ENCODE results near the gene VWA8.

VWA8 gene

DNA sequence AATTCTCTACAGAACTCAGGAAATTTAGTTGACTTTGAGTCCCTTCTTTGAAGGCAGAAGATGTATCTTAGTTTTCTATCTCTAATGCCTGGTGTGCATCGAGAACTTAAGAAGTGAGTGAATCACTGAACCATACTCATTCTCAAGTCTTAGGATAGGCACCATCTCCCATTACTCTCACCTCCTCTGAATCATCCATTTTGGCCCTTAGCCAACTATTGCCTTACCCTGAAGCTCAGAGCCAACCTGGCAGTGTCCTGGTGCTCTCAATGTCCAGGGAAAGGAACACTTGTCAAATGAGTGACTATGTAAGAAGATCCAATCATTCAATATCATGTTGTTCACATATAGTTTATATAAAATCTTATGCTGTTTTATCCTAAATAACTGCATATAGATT, 357.0 kb downstream of the VWA8 start:
- Histone ChIP-seq H3K36me3 (ENCODE audit: control insufficient read depth, insufficient read depth, low read length) (peaks cover 5% of the 10 kb centered on the region; the same call in 1 of the 2 replicates), H3K27ac (ENCODE audit: low read depth, low read length) (no peak overlapping the region), H3K4me3 (ENCODE audit: low read depth, low read length) (no peak overlapping the region), H3K9ac (ENCODE audit: low read depth, low read length) (no peak overlapping the region), H3K9me3 (ENCODE audit: control insufficient read depth, insufficient read depth, low read length) (no peaks in the 10 kb centered on the region), H3K27me3 (ENCODE audit: control insufficient read depth, insufficient read depth, low read length) (no peaks in the 10 kb centered on the region), H3K4me1 (ENCODE audit: control insufficient read depth, insufficient read depth, low read length) (no peaks in the 10 kb centered on the region)

DNA sequence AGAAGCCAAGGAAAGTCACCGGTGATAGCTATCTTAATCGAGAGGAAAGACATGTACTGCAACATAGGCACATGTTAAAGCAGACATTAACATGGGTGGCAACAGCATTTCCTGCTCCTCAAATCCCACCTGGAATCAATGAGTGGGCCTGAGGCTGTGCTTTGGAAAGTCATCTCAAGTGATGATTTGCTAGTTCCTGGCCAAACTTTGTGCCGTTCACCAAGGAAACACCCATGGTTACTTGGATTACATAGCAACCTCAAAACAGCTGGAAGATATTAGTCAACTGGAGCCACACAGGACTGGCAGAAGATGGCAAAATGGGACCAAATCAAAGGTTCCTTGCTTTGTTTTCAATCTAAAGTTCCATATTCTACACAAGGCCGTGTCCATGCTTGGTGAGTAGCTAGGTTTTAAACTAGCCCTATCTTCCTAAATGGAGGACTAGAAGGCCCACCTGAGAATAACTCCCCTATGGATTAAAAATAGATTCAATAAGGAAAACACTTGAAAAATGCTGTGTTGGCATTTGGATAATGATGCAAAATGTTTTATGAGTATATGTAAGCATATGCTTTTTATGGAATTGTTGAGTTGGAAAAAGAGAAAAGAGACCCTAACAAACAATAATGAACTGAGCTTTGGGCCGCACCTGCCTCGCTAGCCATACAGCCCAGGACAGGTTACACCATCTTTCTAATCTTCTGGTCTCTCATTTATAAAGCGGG, 359.0 kb downstream of the VWA8 start:
- Histone ChIP-seq H3K27me3 (ENCODE audit: control insufficient read depth, insufficient read depth, low read length) (no peaks in the 10 kb centered on the region), H3K4me1 (ENCODE audit: control insufficient read depth, insufficient read depth, low read length) (no peaks in the 10 kb centered on the region), H3K4me3 (ENCODE audit: low read depth, low read length) (no peak overlapping the region), H3K9me3 (ENCODE audit: control insufficient read depth, insufficient read depth, low read length) (no peaks in the 10 kb centered on the region), H3K36me3 (ENCODE audit: control insufficient read depth, insufficient read depth, low read length) (no peaks in the 10 kb centered on the region), H3K27ac (ENCODE audit: low read depth, low read length) (no peak overlapping the region), H3K9ac (ENCODE audit: low read depth, low read length) (no peak overlapping the region)

DNA sequence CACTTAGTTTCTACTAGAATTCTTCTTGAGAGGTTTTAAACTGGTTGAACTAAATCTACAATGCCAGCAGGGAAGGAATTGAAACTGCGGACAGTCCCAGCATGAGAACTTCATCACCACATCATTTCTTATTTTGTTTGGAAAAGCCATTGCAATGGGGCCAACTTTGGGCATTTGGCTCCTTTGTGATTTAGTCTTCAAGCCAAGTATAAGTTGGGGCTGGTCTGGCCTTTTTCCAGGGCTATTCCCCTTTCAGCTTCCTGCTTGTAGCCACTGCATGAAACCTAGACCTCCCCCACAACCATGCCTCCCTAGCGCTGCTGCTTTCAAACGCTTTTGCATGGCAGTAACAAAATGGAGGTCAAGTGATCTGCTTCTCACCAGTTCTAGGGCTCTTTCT, 361.3 kb downstream of the VWA8 start:
- no peaks in the 10 kb centered on the region for H3K4me1 ChIP-seq (ENCODE audit: control insufficient read depth, insufficient read depth, low read length)
- no peak overlapping the region for H3K27ac ChIP-seq (ENCODE audit: low read depth, low read length)

DNA sequence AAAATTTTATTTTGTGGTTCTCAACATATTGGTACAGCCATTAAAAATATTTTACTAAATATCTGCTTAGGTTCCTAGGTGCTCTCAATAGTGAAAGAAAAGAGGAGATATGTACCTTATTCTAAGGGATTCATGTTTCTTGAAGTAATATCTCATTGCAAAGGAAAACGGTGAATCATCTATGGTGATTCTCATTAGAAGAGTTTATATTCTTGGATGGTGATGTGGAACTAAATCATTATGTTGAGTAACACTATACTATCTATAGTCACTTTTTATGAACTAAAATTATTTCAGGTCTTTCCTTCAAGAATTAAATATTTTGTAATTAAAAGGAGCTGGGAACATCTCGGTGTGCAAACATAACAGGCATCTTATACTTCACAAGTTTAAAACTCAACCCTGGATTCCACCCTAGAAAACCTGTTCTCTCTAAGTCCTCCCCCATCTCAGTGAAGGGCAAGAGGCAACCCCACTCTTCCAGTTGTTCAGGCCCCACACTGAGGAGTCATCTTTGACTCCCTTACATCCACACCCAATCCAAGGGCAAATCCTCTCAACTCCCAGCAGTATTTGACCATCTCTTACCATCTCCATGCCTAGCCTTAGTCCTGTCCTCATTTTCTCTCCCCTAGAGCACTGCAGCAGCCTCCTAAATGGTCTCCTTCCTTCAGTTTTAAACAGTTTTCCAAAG, 363.4 kb downstream of the VWA8 start:
- no peaks in the 10 kb centered on the region for H3K36me3 ChIP-seq (ENCODE audit: control insufficient read depth, insufficient read depth, low read length)
- H3K27me3 ChIP-seq (ENCODE audit: control insufficient read depth, insufficient read depth, low read length): no peaks in the 10 kb centered on the region
- no peak overlapping the region for H3K9ac ChIP-seq (ENCODE audit: low read depth, low read length)
- H3K4me3 ChIP-seq (ENCODE audit: low read depth, low read length): no peak overlapping the region
- no peak overlapping the region for H3K27ac ChIP-seq (ENCODE audit: low read depth, low read length)
- no peaks in the 10 kb centered on the region for H3K9me3 ChIP-seq (ENCODE audit: control insufficient read depth, insufficient read depth, low read length)
- no peaks in the 10 kb centered on the region for H3K4me1 ChIP-seq (ENCODE audit: control insufficient read depth, insufficient read depth, low read length)

More for the DNA sequence above, 361.3 kb downstream of the VWA8 start:
- no peaks in the 10 kb centered on the region for H3K9me3 ChIP-seq (ENCODE audit: control insufficient read depth, insufficient read depth, low read length)
- no peak overlapping the region for H3K4me3 ChIP-seq (ENCODE audit: low read depth, low read length)
- H3K36me3 ChIP-seq (ENCODE audit: control insufficient read depth, insufficient read depth, low read length): no peaks in the 10 kb centered on the region
- H3K27me3 ChIP-seq (ENCODE audit: control insufficient read depth, insufficient read depth, low read length): no peaks in the 10 kb centered on the region
- H3K9ac ChIP-seq (ENCODE audit: low read depth, low read length): no peak overlapping the region

DNA sequence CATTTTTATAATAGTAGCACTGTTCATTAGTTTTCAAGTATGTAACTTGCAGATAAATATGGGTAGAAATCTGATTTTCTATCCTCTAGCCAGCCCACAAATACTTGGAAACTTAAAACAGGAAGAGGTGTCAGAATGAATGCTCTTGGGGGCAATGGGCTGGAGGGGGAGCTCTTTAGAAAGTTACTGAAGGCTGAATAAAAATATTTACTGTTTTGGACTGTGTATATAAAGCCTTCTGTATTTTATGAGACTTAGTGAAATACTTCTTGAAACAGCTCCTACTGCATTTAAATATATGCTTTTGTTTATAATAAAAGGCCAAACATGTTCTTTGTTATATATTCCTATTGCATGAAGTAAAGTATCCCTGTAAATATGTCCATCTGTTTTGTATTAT, 364.7 kb downstream of the VWA8 start:
- Histone ChIP-seq H3K36me3 (ENCODE audit: control insufficient read depth, insufficient read depth, low read length) (no peaks in the 10 kb centered on the region), H3K27me3 (ENCODE audit: control insufficient read depth, insufficient read depth, low read length) (no peaks in the 10 kb centered on the region)

DNA sequence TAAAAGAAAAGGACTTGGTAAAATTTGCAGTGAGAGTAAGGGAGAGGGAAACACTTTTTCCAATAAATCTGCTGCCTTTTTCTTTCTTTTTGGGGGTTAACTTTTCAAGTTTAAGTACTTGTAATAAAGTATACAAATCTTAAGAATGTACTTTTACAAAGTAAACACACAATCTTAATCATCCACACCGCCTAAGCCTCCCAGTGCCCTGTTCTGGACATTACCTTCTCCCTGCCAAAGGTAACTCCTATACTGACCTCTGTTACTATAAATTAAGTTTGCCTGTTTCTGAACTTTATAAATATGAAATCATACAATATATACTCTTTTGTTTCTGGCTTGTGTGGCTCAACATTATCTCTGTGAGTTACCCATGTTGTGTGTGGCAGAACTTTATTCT, 365.6 kb downstream of the VWA8 start:
- H3K4me3 ChIP-seq (ENCODE audit: low read depth, low read length): no peak overlapping the region
- H3K27me3 ChIP-seq (ENCODE audit: control insufficient read depth, insufficient read depth, low read length): no peaks in the 10 kb centered on the region
- H3K9me3 ChIP-seq (ENCODE audit: control insufficient read depth, insufficient read depth, low read length): no peaks in the 10 kb centered on the region
- H3K36me3 ChIP-seq (ENCODE audit: control insufficient read depth, insufficient read depth, low read length): no peaks in the 10 kb centered on the region
- H3K4me1 ChIP-seq (ENCODE audit: control insufficient read depth, insufficient read depth, low read length): peaks cover 5% of the 10 kb centered on the region; the same call in 1 of the 2 replicates
- no peak overlapping the region for H3K9ac ChIP-seq (ENCODE audit: low read depth, low read length)
- no peak overlapping the region for H3K27ac ChIP-seq (ENCODE audit: low read depth, low read length)

More for the DNA sequence above, 364.7 kb downstream of the VWA8 start:
- H3K4me1 ChIP-seq (ENCODE audit: control insufficient read depth, insufficient read depth, low read length): no peaks in the 10 kb centered on the region
- no peak overlapping the region for H3K27ac ChIP-seq (ENCODE audit: low read depth, low read length)
- H3K4me3 ChIP-seq (ENCODE audit: low read depth, low read length): no peak overlapping the region
- no peak overlapping the region for H3K9ac ChIP-seq (ENCODE audit: low read depth, low read length)
- H3K9me3 ChIP-seq (ENCODE audit: control insufficient read depth, insufficient read depth, low read length): no peaks in the 10 kb centered on the region

DNA sequence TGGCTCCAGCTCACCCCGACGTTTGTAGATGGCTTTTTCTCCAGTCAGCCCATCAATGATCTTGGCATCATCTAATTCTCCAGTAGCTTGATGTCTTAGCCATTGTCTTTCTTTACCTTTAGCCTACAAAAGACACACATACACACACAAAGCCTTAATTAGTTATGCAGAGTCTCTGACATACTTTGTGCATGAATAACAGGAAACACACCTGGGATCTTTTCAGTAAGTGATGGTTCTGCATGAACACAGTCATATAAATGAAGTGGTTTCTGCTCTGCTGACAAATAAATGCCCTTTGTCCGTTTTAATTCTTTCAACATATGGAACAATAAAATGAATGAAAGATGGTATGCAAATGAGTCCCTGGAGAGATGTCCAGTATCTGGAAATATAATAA, 370.3 kb downstream of the VWA8 start:
- H3K9ac ChIP-seq (ENCODE audit: low read depth, low read length): no peak overlapping the region
- H3K27me3 ChIP-seq (ENCODE audit: control insufficient read depth, insufficient read depth, low read length): no peaks in the 10 kb centered on the region
- H3K4me3 ChIP-seq (ENCODE audit: low read depth, low read length): no peak overlapping the region; the same call in 1 of the 2 replicates
- H3K4me1 ChIP-seq (ENCODE audit: control insufficient read depth, insufficient read depth, low read length): peaks cover 13% of the 10 kb centered on the region; the same call in 1 of the 2 replicates
- H3K27ac ChIP-seq (ENCODE audit: low read depth, low read length): peak overlapping the region; percentile 22
- no peaks in the 10 kb centered on the region for H3K9me3 ChIP-seq (ENCODE audit: control insufficient read depth, insufficient read depth, low read length)
- peaks cover 13% of the 10 kb centered on the region for H3K36me3 ChIP-seq (ENCODE audit: control insufficient read depth, insufficient read depth, low read length)

DNA sequence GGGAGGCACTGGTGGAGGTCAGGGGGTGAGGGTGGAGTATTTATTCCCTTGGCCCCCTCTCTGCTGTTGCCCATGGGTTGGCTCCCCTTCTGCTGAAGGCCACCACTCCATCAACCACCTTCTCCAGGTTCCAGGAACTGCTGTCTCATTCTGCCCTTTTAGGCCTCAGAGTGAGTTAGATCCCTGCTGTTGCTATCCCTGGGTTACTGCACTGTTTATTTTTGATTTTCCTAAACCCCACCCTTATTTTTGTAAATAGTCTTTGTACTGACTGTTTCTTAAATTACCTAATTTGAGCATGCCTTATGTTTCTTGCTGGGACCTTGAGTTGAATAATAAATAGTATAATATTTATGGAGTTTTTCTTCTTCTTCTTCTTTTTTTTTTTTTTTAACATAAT, 370.8 kb downstream of the VWA8 start:
- Histone ChIP-seq H3K4me3 (ENCODE audit: low read depth, low read length) (no peak overlapping the region), H3K9ac (ENCODE audit: low read depth, low read length) (no peak overlapping the region), H3K36me3 (ENCODE audit: control insufficient read depth, insufficient read depth, low read length) (peaks cover 13% of the 10 kb centered on the region), H3K27me3 (ENCODE audit: control insufficient read depth, insufficient read depth, low read length) (no peaks in the 10 kb centered on the region), H3K27ac (ENCODE audit: low read depth, low read length) (no peak overlapping the region), H3K9me3 (ENCODE audit: control insufficient read depth, insufficient read depth, low read length) (no peaks in the 10 kb centered on the region), H3K4me1 (ENCODE audit: control insufficient read depth, insufficient read depth, low read length) (peaks cover 13% of the 10 kb centered on the region; the same call in 1 of the 2 replicates)

DNA sequence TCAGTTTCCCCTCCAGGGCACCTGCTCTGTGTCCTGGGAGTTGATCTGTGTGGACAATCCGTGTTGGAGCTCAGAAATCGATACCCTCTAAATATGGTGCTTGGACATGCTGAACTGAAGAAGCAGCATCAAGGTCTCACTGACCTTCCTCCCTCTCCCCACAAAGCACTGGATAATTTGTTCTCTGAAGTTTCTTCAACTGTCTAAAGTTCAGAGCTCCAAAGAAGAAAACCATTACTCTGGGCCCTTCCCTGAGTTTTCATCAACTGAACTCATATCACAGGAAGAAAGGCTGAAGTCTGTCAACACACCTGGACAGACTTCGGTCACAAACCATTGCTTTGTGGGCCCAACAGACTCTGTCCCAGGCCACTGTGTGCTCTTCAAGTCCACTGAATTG, 371.5 kb downstream of the VWA8 start:
- H3K9ac ChIP-seq (ENCODE audit: low read depth, low read length): no peak overlapping the region
- no peak overlapping the region for H3K4me3 ChIP-seq (ENCODE audit: low read depth, low read length)
- H3K36me3 ChIP-seq (ENCODE audit: control insufficient read depth, insufficient read depth, low read length): peaks cover 13% of the 10 kb centered on the region
- H3K4me1 ChIP-seq (ENCODE audit: control insufficient read depth, insufficient read depth, low read length): peaks cover 13% of the 10 kb centered on the region; the same call in 1 of the 2 replicates
- no peak overlapping the region for H3K27ac ChIP-seq (ENCODE audit: low read depth, low read length)
- no peaks in the 10 kb centered on the region for H3K27me3 ChIP-seq (ENCODE audit: control insufficient read depth, insufficient read depth, low read length)
- no peaks in the 10 kb centered on the region for H3K9me3 ChIP-seq (ENCODE audit: control insufficient read depth, insufficient read depth, low read length)

DNA sequence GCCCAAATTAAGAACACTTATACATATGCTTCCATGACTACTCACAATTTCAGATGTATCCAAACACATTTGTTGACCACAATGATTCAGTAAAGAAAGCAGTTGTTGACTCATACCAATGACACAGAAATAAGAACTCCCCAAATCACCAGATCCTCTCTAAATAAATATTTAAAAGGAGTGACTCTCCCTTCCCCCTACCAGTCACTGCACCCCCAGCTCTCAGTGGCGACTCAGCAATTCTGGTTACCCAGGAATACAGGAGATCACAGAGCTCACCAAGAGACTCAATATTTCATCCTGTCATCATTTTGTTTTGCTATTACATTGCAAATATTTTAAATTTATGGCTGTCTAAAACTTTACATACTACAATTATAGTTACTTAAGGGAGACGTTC, 372.0 kb downstream of the VWA8 start:
- Histone ChIP-seq H3K27ac (ENCODE audit: low read depth, low read length) (no peak overlapping the region), H3K9ac (ENCODE audit: low read depth, low read length) (no peak overlapping the region), H3K36me3 (ENCODE audit: control insufficient read depth, insufficient read depth, low read length) (peaks cover 13% of the 10 kb centered on the region), H3K4me1 (ENCODE audit: control insufficient read depth, insufficient read depth, low read length) (peaks cover 13% of the 10 kb centered on the region; the same call in 1 of the 2 replicates), H3K27me3 (ENCODE audit: control insufficient read depth, insufficient read depth, low read length) (no peaks in the 10 kb centered on the region), H3K9me3 (ENCODE audit: control insufficient read depth, insufficient read depth, low read length) (no peaks in the 10 kb centered on the region), H3K4me3 (ENCODE audit: low read depth, low read length) (no peak overlapping the region)

DNA sequence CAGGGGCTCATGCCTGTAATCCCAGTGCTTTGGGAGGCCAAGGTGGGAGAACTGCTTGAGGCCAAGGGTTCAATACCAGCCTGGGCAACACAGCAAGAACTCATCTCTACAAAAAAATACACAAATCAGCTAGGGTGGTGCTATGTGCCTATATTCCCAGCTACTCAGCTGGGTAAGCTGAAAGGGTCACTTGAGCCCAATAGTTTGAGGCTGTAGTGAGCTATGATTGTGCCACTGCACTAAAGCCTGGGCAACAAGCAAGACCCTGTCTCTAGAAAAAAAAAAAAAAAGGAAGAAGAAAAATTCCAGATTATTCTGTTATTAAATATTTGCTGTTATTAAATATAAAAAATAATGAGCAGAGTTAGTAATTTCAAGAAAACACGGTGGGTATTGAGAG, 372.5 kb downstream of the VWA8 start:
- no peaks in the 10 kb centered on the region for H3K9me3 ChIP-seq (ENCODE audit: control insufficient read depth, insufficient read depth, low read length)
- no peak overlapping the region for H3K4me3 ChIP-seq (ENCODE audit: low read depth, low read length)
- H3K9ac ChIP-seq (ENCODE audit: low read depth, low read length): no peak overlapping the region
- peaks cover 13% of the 10 kb centered on the region for H3K36me3 ChIP-seq (ENCODE audit: control insufficient read depth, insufficient read depth, low read length)
- peaks cover 13% of the 10 kb centered on the region; the same call in 1 of the 2 replicates for H3K4me1 ChIP-seq (ENCODE audit: control insufficient read depth, insufficient read depth, low read length)
- no peak overlapping the region for H3K27ac ChIP-seq (ENCODE audit: low read depth, low read length)
- no peaks in the 10 kb centered on the region for H3K27me3 ChIP-seq (ENCODE audit: control insufficient read depth, insufficient read depth, low read length)

Measured in HUES48 (cell line).